Stimulated activated CD4-positive, alpha-beta T cell treated with anti-CD3 and anti-CD28 coated beads, Interleukin-4, amount 100 ng/mL, for 1 hour (primary cell): ENCODE results near the gene CENPP.

Source experiments
- DNase-seq: peaks from one replicate; pipeline ENCODE4 v3.0.0-alpha.2; 2020

The CENPP gene

DNA sequence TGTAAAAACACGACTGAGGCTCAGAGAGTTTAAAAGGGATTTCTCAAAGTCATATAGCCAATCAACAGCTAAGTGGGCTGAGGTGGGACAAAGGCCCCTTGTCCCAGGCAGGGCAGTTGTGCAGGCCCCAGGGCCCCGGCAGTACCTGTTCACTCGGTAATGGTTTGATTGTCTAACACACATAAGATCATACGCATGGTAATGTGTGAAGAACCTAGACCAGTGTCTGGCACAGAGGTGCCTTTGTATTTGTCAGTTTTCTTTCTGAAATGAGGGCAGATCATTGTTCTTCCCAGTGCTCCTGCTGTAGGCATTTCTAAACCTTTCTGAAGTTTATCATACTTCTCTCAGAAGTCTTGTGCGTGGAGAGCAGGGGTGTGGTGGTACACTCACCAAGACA is 277.3 kb downstream of the CENPP start:
- DNase-seq = no peak

DNA sequence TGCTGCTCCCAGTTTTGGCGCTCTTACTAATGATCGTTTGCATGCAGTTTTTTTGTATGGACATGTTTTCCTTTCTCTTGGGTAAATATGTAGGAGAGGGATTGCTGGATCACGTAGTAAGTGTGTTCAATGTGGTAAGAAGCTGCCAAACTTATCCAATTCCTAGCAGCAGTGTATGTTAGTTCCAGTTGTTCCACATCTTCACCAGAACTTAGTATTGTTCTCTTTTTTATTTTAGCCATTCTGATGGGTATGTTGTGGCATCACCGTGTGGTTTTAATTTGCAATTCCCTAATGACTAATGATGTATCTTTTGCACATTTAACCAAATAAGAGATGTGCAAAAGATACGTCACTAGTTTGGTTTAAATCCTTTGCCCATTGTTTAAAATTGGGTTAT is 278.2 kb downstream of the CENPP start:
- no peak for DNase-seq

DNA sequence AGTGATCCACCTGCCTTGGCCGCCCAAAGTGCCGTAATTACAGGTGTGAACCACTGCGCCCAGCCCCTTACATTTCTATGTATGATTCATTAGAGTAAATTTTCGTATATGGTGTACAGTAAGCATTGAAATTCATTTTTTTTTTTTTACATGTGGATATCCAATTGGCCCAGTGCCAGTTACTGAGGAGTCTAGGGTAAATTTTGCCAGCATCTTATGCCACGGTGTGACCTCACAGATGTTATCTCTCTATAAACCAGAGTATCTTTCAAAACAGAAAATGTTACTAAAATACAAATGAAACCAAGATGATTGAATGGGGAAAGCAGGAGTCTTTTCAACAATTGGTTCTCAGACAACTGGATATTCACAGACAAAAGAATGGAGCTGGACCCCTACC is 279.5 kb downstream of the CENPP start:
- DNase-seq = no peak

DNA sequence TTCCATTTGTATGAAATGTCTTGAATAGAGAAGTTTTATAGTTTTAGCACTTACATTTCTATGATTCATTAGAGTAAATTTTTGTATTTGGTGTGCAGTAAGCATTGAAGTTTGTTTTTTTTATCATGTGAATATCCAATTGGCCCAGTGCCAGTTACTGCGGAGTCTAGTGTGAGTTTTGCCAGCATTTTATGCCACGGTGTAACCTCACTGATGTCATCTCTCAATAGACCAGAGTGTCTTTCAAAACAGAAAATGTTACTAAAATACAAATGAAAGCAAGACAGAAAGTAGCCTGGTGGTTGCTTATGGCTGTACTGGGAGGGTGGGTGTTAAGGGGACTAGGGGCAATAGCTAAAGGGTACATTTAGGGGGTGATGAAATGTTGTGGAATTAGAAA is 281.3 kb downstream of the CENPP start:
- no peak for DNase-seq

DNA sequence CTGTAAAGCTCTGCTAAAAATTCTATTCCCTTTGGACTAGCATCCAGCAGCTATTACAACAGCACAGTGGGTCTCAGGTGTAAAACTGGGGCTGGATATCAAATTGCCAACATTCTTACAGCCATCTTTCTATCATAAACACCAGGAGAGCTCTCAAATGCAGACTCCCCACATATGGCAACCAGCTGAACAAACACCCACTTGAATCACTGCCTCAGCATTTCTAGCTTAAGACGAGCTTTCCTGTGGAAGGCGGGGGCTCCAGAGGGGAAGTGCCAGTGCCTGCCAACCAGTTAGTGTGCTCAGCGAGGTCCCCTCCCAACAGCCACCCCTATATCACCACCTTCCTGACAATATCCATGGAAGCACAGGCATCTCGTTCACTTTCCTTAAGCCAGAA is 282.0 kb downstream of the CENPP start:
- DNase-seq = no peak

DNA sequence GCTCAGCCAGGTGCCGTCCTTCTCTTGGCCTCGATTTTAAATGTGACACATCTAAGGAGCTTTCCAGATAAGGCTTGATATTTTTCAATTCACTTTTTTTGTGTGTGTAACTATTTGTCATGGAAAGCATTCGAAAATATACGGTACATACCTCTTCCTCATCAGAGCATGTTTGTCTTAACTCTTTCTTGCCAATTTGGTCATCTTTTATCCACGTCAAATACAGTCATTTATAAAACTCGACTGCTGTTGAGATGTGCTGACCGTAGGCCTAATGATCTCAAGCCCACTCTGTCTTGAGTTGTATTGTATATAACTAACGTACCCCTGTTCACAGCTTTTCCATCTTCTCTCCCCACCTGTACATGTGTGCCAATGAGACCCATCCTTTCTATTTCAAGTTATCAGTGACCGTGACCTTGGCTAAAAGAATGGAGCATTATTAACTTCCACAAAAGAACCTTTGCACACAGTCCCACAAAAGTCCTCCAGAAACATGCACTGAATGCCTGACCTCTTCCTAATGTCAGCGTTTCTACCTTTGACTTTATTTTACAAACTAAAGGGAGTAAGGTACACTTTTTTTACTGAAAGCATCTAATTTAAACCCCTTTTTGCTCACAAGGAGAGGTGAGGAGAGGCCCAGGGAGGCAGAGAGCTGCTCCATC is 282.6 kb downstream of the CENPP start:
- no peak for DNase-seq

DNA sequence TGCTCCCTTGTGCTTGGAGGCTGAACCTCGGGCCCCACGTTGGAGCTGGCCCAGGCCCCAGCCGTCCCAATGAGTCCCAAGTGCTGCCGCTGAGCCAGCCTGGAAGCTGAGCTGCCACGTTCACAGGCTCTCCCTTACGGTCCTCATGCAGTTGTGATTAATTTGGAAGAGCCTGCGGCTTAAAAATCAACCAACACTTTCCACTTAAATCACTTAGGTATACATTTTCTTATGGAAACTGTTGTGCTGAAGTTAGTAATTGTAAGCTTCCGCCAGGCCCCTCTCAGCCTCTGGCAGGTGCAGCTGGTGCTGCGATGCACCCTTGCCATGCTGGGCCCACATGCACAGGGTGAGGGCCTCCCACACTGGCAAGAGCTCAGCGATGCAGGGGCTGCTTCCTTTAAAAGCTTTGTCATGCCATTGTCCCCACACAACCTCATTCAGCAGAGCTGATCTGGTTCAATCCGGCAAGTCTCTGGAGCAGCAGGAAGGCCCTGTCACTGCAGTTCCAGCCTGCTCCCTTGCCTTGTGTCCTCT is 283.2 kb downstream of the CENPP start:
- no peak for DNase-seq

DNA sequence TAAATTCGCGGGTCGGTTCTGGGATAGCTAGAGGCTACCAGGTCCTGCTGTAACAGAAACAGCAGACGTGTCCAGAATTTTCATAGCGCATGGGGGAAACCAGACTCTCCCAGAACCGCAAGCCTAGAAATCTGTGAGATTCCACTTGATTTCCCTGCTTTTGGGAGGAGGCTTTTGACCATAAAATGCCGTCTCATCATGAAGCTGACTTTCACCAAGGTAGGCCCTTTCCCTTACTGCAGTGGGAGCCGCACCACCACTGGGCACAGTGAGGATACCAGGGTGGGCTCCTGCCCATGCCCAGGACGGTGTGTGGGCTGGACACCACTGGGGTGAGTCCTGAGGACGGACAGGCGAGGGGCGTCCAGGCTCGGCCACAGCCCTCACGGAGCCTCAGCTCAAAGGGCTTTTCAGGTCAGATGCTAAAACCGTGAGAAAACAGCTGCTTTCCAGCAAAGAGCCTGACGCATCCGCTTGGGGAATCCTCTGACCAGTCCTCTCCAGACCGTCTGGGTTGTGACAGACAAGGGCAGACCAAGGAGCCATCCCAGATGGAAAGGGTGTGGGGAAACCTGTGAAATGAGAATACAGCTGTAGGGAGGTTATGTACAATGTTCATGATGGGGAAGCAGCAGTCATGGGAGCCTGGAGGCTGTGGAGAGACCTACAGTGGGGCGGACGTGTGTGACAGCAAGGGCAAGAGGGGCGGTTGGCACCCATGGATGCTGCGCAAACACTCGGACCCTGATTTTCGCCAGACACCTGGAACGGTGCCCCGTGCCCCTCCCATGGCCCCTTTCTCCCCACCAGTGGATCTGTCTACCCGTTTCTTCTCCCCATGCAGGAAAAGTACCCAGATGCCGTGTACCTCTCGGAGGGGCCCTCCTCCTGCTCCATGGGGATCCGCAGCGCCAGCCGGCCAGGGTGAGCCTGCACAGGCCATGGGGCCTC is 285.0 kb downstream of the CENPP start:
- no peak for DNase-seq

DNA sequence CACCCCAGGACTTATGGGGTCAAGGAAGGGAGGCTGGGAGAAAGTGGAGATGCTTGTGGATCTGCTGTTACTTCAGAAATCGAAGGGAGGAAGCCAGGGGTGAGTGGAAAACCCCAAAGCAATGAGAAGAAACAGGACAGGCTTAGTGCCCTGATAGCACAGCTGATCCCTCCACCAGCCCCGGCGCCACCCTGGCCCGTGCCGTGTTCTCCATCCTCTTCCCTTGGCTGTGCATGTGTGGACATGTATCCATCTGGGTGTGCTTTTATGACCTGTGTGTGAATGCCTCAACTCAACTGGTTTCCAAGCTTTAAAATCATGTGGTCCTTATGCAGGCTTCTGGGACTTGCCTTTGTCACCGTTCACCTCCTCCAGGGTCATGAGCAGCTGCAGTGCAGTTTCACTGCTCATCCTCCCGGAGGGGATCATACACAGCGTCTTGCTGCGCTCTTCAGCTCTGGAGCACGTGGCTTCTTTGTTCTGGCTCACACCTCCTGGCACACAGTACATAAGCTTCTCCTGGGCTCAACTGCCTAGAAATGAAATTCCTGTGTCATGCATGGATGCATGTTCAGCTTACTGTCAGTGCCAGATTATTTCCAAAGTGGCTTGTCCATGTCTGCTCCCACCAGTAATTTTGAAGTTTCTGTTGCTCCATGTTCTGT is 286.0 kb downstream of the CENPP start:
- no peak for DNase-seq

DNA sequence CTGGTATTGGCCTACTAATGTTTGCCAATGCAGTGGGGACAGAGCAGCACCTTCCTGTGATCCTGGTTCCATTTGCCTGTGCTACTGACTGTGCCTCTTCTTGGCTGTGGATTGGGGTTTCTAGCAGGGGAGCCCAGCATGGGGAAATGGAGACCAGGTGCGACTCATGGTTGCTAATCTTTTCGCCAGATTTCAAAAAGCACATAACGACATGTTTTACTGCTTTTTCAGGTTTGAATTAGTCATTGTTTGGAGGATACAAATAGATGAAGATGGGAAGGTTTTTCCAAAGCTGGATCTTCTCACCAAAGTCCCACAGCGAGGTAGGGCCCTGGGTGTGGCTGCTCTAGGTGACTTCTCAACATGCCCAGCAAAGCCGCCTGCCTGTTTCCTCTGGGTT is 286.5 kb downstream of the CENPP start:
- no peak for DNase-seq

DNA sequence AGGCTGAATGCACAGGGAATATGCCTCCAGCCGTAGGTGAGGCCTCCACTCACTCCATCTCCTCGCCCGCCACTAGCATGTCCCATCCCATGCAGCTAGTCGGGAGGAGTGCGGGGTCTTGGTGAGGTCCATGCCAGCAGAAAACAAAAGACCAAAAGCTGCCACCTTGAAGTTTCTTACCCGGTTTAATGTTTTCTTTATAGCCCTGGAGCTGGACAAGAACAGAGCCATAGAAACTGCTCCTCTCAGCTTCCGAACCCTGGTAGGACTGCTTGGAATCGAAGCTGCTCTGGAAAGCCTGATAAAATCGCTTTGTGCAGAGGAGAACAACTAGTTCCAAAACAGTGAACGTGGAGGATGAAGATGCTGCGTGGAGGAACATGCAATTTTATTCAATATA is 287.1 kb downstream of the CENPP start:
- DNase-seq = no peak

DNA sequence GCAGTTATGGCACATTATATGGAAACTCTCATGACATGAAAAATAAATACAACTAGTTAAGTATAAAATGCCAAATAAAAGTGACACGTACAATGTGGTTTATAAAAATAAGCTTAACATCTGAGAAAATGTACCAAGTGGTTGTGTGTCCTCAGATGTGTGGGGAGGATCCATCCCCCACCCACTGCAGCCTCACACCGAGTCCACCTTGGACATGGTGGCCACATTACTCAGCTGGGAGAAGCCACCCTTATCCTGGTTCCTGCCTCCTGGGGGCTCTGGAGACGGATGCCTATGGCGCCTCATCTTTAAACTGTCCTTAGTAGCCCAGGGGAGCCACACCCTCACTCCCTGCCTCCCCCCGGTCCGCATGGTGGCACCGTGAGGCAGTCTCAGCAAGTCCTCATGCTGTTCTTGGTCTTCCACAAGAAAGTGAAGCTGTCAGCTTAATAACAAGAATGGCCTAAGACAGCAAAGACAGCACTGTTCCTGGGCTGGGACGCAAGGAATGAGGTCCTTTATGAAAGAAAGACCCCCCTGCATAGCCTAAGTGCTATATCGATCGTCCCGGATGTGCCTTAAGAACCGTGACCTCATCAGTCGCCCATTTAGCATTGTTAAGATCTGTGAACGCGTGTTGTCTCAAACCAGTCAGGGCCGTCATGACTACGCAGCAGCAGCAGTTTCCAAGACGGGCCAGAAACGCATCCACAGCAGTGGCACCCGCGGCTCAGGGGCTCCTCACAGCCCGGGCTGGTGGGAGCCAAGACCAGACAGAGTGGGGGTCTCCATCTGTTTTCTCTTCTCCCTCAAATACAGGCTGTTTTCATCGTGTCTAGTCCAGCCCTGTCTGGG is 287.7 kb downstream of the CENPP start:
- DNase-seq = no peak

DNA sequence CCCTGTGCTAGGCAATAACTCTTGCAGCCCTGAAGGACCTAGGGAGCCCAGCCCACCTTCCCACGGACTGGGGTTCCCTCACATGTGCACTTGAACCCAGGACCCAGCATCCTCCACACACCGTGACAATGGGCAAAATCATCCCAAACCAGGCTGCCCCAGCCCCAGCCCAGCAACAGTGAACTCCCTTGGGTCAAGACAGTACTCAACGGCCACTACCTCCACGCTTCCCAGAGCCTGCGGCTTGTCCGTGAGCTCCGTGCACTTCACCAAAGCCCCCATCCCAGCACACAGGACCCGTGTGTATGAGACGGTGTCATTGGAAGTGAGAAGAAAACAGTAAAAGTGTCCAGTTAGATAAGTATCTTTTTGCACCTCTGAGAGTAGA is 288.4 kb downstream of the CENPP start:
- no peak for DNase-seq

DNA sequence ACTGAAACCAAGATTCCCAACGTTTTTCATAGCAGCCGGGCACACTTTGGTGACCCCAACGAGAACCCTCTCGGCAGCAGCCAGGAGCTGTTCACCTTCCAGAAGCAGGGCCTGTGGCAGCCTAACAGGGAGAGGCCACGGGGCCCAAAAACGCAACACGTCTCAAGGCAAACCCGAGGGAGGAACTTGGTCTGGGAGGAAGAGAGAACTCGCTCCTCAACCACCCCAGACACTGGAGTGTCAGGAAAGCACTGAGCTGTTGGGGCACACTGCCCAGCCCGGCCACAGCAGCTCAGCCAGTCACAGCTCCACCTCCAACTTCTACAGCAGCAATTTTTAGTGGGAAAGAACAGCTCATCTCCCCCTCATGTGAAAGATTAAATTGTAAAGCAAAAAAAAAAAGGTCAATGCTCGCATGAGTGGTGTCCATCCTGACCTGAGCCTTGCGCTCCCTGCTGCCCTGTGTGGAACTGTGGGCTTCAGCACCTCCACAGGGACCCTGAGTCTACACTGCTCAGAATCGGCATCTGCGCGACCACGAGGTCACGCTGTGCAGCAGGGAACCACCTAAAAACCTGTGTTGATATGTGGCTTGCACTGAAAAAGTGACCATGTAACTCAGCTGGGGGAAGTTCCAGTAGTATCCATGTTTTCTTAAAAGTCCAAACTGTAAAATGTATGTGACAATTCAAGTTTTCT is 289.2 kb downstream of the CENPP start:
- DNase-seq = no peak

DNA sequence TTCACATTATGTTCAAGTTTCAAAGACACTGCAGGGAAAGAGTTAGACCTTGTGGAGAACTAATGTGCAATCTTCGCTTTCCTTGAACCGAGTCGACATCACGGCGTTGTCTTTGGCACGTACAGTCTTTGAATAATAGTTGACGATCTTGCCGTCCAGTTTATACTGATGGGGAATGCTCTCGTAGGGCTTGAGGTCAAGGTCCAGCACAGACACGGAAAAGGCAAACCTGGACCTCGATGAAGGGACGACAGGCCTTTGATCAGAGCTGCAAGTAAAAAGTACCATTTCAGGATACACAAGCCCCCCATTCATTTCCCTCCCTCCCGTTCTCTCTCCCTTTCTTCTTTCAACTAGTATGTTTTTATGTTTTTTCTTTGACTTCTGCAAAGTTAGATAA is 290.0 kb downstream of the CENPP start:
- DNase-seq = no peak

DNA sequence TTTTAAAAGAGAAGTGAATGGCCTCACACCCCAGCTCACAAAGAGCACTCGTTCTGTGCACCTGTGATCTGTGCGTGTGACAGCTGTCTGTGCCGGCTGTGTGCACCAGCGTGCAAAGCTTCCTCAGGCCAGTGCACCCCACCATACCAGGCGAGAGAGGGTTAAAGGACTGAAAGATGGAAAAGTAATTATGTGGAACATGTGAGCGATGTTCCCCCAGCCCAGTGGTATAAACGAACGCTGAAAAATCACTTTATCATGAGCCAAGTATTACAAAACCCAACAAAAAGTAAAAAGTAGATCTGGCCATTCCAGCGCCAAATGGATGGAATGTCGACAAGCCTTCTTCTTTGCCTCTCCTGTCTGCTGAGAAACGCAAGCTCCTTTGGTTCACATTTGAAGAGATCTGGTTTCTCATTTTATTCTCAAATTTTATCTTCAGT is 290.5 kb downstream of the CENPP start:
- no peak for DNase-seq

DNA sequence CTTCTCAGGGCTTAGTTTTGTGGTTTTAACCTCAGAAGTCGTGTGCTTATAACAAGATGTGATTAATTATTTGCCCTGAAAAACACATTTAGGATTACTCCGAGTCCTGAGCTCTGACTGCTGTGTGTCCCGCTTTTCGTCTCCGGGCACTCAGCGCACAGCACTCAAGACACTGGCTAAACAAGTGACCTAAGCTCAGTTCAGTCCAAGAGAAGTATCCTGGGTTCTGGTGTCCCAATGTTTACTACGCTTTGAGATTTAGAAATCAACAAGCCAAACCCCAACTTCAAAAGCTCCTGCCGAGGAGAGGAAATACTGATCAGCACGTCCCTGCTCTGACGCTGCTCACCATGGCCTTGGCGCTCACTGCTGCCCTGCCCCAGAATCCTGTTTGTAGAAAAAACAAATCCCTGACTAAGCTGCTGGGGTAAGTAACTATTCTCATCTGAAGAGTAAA is 290.9 kb downstream of the CENPP start:
- no peak for DNase-seq

DNA sequence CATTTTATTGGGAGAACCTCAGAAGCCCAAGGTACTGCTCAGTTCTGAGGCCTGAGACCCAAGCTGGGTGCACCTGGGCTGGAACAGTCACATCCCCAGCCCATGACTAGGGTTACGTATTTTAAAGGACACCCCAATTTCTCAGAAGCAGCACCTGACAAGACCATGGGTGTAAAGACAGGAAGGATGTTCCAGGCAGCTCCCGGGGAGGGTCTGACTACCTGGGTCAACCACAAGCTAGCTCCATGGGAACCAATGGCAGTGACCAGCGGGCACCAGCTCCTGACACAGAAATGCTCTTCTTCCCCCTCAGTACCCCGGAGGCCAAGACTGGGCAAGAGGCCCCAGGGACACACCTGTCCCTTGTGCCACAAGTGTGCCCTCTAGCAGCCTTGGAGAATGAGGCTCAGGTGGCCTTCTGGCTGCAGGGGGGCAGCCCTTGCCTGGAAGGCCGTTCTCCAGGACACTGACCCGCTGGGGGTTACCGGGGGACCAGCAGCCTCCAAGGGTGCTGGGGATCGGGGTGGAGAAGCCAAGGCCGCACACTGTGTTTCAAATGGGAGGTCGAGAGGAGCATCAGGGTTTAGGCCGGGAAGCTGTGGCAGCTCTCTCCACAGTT is 291.6 kb downstream of the CENPP start:
- DNase-seq = no peak

DNA sequence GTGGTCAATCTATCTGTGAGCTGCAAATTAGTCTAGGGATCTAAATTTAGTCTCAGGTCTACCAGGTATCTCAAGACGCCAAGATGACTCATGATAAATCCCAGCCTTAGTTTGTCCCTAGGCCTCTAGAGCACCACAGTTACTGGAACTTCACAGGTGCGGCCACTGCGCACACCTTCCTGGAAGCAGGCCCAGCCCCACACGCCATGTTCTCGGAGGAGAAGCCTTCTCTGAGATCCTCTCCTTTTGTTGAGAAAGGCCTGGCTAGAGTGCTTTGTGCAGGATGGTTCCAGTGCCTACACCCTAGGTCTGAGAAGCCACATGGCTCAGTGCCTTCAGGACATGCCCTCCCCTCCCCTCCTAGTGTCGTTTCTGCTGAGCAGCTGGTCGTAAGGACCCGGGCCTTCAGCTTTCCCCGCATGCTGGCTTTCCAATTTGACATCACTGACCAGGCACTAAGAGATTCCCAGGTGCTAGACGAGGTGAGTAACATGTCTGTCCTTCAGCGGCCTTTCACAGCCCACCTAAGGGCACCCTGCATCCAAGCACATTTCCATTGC is 292.3 kb downstream of the CENPP start:
- no peak for DNase-seq

DNA sequence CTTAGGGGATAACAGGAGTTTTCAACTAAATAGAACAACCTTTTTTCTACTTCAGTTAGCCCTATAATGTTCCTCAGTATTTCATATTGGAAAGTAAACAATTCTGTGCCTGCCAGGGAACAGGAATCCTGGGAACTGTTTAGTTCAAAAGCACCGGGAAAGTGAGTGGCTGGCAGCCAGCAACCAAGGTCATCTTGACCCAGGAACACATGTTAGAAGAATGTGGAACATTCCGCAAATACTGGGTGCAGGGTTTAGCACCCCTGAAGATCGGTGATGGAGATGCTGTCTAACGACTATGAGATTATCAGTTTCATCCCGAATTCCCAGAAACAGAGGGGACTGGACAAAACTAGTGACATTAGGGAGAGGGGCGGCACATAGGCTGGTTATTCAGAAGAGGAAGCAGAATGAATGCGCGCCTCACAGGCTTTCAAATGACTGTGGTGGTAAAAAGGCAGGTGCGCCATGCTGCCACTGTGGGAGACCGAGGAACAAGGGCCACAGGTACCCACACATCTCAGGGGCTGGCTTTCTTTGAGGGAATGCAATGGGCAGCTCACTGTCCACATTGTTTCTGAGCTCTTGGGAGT is 293.0 kb downstream of the CENPP start:
- DNase-seq = no peak
